ENCODE data around the gene PRPSAP2.

The PRPSAP2 gene

GRCh38 chr17:18967916-18968315 lies 110.0 kb downstream of the PRPSAP2 start:
- TF ChIP-seq, protein P1, sequence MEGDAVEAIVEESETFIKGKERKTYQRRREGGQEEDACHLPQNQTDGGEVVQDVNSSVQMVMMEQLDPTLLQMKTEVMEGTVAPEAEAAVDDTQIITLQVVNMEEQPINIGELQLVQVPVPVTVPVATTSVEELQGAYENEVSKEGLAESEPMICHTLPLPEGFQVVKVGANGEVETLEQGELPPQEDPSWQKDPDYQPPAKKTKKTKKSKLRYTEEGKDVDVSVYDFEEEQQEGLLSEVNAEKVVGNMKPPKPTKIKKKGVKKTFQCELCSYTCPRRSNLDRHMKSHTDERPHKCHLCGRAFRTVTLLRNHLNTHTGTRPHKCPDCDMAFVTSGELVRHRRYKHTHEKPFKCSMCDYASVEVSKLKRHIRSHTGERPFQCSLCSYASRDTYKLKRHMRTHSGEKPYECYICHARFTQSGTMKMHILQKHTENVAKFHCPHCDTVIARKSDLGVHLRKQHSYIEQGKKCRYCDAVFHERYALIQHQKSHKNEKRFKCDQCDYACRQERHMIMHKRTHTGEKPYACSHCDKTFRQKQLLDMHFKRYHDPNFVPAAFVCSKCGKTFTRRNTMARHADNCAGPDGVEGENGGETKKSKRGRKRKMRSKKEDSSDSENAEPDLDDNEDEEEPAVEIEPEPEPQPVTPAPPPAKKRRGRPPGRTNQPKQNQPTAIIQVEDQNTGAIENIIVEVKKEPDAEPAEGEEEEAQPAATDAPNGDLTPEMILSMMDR (conservative IDR thresholded peaks at IDR 0.05; ENCODE audit: low read depth, low read length): no peak
- no peak for DNase-seq (ENCODE audit: low read depth)

DNA sequence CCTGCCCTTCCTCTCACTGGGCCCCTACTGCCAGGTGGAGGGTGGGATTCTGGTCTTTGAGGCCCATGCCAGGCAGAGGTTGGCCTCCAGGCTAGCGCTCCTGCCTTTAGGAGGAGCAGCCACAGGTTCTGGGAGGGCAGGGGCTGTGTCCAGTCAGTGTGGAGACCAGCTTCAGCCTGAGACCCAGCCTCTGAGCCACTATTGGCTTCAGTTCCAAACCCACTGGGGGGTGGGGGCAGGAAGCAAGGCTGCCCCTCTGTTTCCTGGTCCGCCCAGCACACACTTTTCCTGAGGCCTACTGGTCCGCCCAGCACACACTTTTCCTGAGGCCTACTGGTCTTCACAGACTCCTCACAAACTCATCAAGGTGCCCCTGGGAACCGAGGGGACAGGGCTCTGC lies 110.4 kb downstream of the PRPSAP2 start:
- DNase-seq (ENCODE audit: low read depth): no peak
- no peak overlapping the region for H3K4me3 ChIP-seq (ENCODE audit: low read length)
- TF ChIP-seq, protein P1 (conservative IDR thresholded peaks at IDR 0.05; ENCODE audit: low read depth, low read length): no peak

More at GRCh38 chr17:18967916-18968315, 110.0 kb downstream of the PRPSAP2 start:
- H3K4me3 ChIP-seq (ENCODE audit: low read length): no peak overlapping the region

DNA sequence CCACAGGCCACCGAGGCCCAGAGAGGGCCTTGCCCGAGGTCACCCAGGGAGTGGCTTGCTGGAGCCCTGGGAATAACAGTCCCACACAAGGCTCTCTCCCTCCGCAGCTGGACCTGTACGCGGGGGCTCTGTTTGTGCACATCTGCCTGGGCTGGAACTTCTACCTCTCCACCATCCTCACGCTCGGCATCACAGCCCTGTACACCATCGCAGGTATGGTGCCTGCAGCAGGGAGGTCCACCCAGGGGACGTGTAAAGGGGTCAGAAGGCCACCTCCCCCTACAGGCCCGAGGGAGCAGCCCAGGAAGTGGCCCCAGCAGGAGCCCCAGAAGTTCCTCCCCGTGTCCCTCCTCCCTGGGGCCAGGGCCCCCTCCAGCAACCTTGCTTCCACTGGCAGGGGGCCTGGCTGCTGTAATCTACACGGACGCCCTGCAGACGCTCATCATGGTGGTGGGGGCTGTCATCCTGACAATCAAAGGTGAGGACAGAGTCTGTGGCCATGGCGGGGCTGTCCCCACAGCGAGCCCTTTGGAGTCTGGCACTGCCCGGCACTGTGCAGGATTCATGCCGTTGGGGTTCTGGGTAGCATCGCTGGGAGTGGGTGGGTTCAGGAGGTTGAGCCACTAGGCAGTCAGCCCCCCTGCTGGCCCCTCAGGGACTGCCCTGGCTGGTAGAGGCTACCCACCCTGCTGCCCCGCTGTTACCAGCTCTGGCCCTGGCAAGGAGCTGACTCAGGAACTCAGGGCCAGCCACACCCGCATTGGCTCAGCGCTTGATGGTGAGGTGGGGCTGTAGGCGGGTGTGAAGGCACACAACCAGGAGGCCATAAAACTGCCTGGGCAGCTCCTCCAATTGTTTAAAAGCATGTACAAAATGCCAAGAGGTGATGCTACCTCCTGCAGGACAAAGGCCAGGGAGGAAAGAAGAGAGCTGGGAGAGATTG lies 111.3 kb downstream of the PRPSAP2 start:
- DNase-seq (ENCODE audit: low read depth): no peak
- TF ChIP-seq, protein P1 (conservative IDR thresholded peaks at IDR 0.05; ENCODE audit: low read depth, low read length): no peak
- no peak overlapping the region for H3K4me3 ChIP-seq (ENCODE audit: low read length)

DNA sequence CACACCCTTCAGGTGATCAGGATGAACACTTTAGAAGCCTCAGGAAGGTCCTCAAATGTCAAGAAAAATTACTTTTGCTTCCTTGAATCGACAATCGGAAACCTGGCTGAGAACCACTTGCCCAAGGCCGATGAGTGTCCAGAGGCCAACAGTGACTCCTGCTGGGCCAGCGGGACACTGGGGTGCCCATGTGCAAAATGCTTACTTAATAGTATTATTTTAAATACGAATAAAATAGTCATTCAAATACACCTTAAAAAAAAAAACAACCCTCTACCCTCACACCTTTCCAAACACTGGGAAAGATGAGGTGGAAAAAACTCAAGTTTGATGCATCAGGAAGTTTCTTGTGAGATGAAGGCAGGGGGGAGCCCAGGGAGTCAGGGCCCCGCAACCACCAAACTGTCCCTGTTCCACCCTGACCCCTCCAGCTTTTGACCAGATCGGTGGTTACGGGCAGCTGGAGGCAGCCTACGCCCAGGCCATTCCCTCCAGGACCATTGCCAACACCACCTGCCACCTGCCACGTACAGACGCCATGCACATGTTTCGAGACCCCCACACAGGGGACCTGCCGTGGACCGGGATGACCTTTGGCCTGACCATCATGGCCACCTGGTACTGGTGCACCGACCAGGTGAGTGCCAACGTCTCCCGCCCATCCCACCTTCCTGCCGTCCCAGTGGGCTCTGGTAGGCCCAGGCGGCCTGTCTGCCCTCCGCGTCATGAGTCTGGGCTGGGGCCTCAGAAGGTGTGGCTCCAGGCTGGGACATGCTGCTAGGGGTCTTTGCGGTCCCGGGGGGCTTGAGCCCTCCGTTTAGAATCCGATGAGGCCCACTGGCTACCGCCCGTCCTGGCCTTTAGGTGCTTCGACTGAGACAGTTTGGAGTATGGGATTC lies 112.9 kb downstream of the PRPSAP2 start:
- DNase-seq (ENCODE audit: low read depth): no peak
- TF ChIP-seq, protein P1 (conservative IDR thresholded peaks at IDR 0.05; ENCODE audit: low read depth, low read length): peak; percentile 23
- no peak overlapping the region for H3K4me3 ChIP-seq (ENCODE audit: low read length)

- TF ChIP-seq, protein P1 (conservative IDR thresholded peaks at IDR 0.05; ENCODE audit: low read depth, low read length): no peak
- no peak overlapping the region for H3K4me3 ChIP-seq (ENCODE audit: low read length)
These were observed 113.9 kb downstream of the PRPSAP2 start for GRCh38 chr17:18971801-18972200.

GRCh38 chr17:18974407-18975149 lies 116.6 kb downstream of the PRPSAP2 start:
- H3K4me3 ChIP-seq (ENCODE audit: low read length): no peak overlapping the region
- DNase-seq (ENCODE audit: low read depth): no peak
- TF ChIP-seq, protein P1 (conservative IDR thresholded peaks at IDR 0.05; ENCODE audit: low read depth, low read length): no peak

More at GRCh38 chr17:18971801-18972200, 113.9 kb downstream of the PRPSAP2 start:
- DNase-seq (ENCODE audit: low read depth): no peak

Data from retinal pigment epithelial cell (primary cell).